GM12864 (cell line): ENCODE measurements around the gene PDE11A.

Source experiments
- DNase-seq: peaks from one replicate; pipeline ENCODE4 v3.0.0-alpha.2; 2011; ENCODE audit warnings: low read depth
- H3K4me3 ChIP-seq: 2 replicates; pipeline ENCODE4 v1.5.1; 2011; ENCODE audit warnings: mild to moderate bottlenecking, low read depth, low read length, control low read depth
- TF ChIP-seq, protein P1 (sequence below): IDR thresholded peaks from 2 replicates; pipeline ENCODE4 v1.5.1; 2011; ENCODE audit warnings: low read depth, mild to moderate bottlenecking, moderate library complexity, low read length, control low read depth, inconsistent platforms; ENCODE audit errors: missing control alignments

Gene PDE11A

DNA sequence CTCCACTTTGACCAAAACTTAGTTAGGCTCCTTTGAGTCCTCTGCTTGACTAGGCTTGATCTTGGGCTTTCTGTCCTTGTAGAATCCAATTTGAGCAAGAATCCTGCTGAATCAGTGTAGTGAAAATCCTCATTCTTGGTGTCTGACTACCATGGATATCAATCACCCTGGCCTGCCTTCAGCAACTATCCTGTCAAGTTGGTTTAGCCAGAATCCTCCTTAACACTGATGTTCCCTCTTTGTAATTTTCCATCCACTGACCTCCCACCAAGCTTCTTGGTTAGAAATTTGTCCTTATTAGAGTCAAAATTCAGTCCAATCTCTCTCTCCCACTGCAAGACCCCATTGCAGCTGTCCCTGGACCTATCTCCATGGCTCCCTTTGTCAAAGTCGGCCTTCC, 39.2 kb upstream of the PDE11A start:
- H3K4me3 ChIP-seq, result no peak overlapping the region; the same call in 1 of the 2 replicates
- no peak for DNase-seq
- TF ChIP-seq, protein P1, sequence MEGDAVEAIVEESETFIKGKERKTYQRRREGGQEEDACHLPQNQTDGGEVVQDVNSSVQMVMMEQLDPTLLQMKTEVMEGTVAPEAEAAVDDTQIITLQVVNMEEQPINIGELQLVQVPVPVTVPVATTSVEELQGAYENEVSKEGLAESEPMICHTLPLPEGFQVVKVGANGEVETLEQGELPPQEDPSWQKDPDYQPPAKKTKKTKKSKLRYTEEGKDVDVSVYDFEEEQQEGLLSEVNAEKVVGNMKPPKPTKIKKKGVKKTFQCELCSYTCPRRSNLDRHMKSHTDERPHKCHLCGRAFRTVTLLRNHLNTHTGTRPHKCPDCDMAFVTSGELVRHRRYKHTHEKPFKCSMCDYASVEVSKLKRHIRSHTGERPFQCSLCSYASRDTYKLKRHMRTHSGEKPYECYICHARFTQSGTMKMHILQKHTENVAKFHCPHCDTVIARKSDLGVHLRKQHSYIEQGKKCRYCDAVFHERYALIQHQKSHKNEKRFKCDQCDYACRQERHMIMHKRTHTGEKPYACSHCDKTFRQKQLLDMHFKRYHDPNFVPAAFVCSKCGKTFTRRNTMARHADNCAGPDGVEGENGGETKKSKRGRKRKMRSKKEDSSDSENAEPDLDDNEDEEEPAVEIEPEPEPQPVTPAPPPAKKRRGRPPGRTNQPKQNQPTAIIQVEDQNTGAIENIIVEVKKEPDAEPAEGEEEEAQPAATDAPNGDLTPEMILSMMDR, result no peak

DNA sequence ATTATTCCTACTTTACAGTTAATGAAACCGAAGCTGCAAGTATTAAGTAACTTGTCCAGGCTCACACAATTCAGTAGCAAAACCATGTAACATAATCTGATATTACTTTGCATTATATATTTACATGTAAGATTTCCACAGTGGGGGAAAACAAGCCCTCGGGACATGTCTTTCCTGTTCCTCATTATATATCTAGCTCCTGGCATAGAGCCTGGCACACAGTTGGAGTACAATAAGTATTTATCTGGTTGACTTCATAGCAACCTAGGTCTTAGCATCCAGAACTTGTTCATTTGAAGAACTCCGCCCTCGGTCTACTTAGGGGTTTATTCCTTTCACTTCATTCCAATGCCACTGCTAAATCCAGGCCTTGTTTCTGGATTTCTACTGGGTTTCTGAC, 38.1 kb upstream of the PDE11A start:
- no peak for DNase-seq
- TF ChIP-seq, protein P1, result no peak
- H3K4me3 ChIP-seq, result no peak overlapping the region

DNA sequence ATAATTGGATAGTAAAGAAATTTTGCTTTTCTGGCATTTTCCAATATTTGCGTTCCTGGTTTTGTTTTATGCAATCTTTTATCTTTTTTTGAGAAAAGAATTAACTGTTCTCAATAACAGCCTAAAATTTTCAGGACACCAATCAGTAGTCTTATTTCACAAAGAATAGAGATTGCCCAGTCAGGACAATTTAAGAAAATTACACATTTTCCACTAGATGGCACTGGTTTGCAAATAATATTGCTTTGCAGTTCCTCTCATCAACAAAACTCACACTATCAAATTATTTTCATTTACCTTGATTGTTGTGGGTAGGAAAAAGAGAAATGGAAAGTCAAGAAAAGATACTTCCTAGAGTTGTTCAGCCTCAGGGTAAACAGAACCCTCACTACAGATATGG, 37.2 kb upstream of the PDE11A start:
- TF ChIP-seq, protein P1, result peak; percentile 44
- no peak overlapping the region for H3K4me3 ChIP-seq
- DNase-seq, result peak; percentile 15

DNA sequence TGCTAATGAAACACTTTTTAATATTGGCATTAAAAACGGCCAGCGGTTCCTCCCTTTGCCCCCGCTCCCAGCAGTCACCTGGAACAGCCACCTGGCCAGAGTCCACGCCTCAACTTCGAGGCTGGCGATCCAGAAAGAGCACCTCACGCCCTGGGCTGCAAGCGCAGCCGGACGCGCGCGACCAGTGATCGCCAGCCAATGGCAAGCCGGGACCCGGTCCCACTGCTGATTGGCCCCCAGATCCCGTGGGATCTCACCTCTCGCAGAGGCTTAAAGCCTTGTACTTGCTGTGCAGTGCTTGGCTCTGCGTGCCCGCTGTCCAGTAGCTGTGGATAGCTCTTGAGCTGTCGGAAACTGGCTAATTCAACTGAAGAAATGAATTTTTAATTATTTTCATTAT, 35.6 kb upstream of the PDE11A start:
- TF ChIP-seq, protein P1, result no peak
- no peak for DNase-seq
- H3K4me3 ChIP-seq, result no peak overlapping the region

DNA sequence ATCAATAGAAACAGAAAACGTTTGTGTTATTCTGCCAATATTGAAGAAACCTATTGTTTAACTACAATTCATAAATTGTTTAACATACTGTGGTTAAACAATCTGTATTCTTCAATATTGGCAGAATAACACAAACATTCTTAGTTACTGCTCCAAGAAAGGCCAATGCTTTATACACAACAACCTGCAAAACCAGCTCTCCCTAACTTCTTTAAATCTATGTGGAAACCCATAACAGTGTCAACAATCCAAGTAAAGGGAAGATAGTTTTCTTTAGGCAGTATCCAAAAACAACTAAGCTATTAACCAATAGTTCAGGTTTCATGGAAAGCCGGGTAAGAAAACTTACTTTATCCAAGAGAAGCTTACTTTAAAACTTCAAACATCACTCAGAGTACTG, 33.5 kb upstream of the PDE11A start:
- DNase-seq, result no peak
- TF ChIP-seq, protein P1, result no peak
- no peak overlapping the region for H3K4me3 ChIP-seq

DNA sequence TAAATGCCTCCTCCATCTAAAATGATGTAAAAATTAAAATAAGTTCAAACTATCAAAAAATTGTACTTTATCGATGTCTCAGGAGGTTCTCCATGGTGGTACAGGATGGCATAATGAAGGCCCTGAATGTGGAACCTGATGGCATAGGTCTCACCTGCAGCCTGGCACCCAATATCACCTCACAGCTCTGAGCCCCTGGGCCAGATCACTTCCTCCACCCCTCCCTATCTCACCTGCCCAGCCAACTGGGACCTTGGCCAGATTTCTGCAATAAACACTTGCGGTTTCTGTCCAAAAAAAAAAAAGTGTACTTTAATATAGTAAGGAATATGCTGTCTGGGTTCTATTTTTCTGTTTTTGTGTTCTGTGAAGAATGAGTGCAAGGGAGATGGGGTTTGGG, 33.0 kb upstream of the PDE11A start:
- no peak overlapping the region for H3K4me3 ChIP-seq
- no peak for DNase-seq
- TF ChIP-seq, protein P1, result no peak

DNA sequence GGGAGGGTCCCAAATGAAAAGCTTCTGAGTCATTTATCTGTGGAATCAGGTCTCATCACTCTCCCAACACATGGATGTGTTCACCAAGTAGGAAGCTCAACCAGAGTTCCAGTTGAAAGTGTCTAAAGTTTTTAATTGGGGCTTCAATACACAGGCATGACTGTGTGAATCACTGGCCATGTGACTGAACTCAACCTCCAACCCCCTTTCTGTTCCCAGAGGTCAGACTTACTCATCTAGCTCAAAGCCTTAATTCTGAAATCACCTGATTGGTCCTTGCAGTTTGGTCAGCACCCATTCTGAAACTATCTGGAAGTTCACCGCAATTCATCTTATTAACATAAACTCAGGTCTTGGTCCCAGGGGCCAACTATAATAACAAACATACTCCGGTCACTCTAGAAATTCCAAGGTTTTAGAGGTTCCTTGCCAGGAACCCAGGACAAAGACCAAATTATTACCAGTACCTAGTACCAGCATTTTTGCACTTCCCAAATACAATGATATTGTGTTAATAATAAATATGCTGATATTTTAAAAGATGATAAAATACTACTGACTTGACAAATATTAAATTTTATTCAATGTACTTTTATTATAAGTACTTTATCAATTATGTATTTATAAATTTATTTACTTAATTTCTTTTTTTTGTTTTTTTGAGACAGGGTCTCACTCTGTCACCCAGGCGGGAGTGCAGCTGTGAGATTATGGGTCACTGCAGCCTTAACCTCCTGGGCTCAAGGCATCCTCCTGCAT, 28.9 kb upstream of the PDE11A start:
- TF ChIP-seq, protein P1, result no peak
- H3K4me3 ChIP-seq, result no peak overlapping the region
- DNase-seq, result no peak
